K562 (cell line): ENCODE results near the gene BEND6. TPM values are rescaled to one million over a fixed set of nuclear protein-coding genes. Genes with fewer than 3 reads are reported as not detected.
A peak's percentile ranks its signal among the peaks of the same experiment; 100 is the strongest.
"Not testable (repeated sequence)": the region's sequence is repeated elsewhere in the genome, so short reads cannot be mapped to it uniquely, and the experiment has no call there.

Experiments used
- ATAC-seq: fragments of 200-7000 bp; cut with Tn5 transposase; 3 replicates; pipeline ENCODE4 v1.9.1; 2020; ENCODE audit warnings: moderate library complexity
- BruUV-seq: library from RNA; stranded (reverse); fragments of 400-500 nt; replicated peaks from 2 replicates; lab custom pipeline; 2021; lab: Mats Ljungman, UMichigan
- CTCF ChIA-PET: fragments of 300-600 bp; formaldehyde crosslinking; extraction: SDS; loops from one replicate; lab custom pipeline; 2021; ENCODE audit warnings: low intra/inter-chr PET ratio; lab: Yijun Ruan, JAX
- POLR2A ChIA-PET: fragments of 300-600, 350-650 bp; sonication (Branson Sonifier 250); formaldehyde crosslinking; extraction: SDS; loops from one replicate; lab custom pipeline; 2021; ENCODE audit warnings: antibody characterized with exemption, inconsistent platforms; lab: Yijun Ruan, JAX
- DNase-seq, 4 experiments: peaks; one replicate each; pipeline versions ENCODE4 v3.0.0 to v3.0.0-alpha.2; 2011 to 2018; ENCODE audit warnings: low spot score in 3 of 4, mixed read lengths in 3 of 4; ENCODE audit errors: extremely low read depth in 1 of 4
- FAIRE-seq: peaks from 2 replicates; lab custom pipeline; 2011; peaks lifted over from hg19 to GRCh38; lab: Jason Lieb, UNC
- H2AFZ ChIP-seq: 2 replicates; pipeline ENCODE4 v1.6.0; 2011; ENCODE audit warnings: low read depth, low read length, control low read depth, inconsistent platforms
- H3K27ac ChIP-seq: fragments of 200-600 bp; 3 replicates; pipeline ENCODE4 v1.8.0; 2011; ENCODE audit warnings: low read depth, mild to moderate bottlenecking, control low read depth, inconsistent platforms, low read length, moderate library complexity, mixed read lengths; ENCODE audit errors: extremely low read depth
- H3K27me3 ChIP-seq, 2 experiments: fragments of 300-600 bp in 1 of 2; 2 replicates in 1 of 2; 3 replicates in 1 of 2; pipeline versions ENCODE4 v1.6.0 to v1.8.0; 2011; ENCODE audit warnings: inconsistent platforms in 2 of 2, low read length in 2 of 2, mild to moderate bottlenecking in 1 of 2, mixed read lengths in 1 of 2, moderate library complexity in 1 of 2; ENCODE audit not compliant: control insufficient read depth in 2 of 2, insufficient read depth in 2 of 2
- H3K36me3 ChIP-seq: fragments of 300-600 bp; 3 replicates; pipeline ENCODE4 v1.8.0; 2011; ENCODE audit warnings: mild to moderate bottlenecking, low read length, inconsistent platforms; ENCODE audit not compliant: control insufficient read depth, insufficient read depth
- H3K4me1 ChIP-seq, 2 experiments: fragments of 200-600 bp in 1 of 2; replicated peaks in 1 of 2; 2 replicates in 1 of 2; 3 replicates in 1 of 2; pipeline versions ENCODE4 v1.5.1 to v1.8.0; 2011; ENCODE audit warnings: inconsistent platforms in 2 of 2, low read length in 2 of 2, mild to moderate bottlenecking in 1 of 2, mixed read lengths in 1 of 2, moderate library complexity in 1 of 2; ENCODE audit not compliant: control insufficient read depth in 2 of 2, insufficient read depth in 2 of 2
- H3K4me2 ChIP-seq: 2 replicates; pipeline ENCODE4 v1.6.1; 2011; ENCODE audit warnings: low read length, control low read depth, inconsistent platforms, mixed read lengths; ENCODE audit not compliant: insufficient read depth
- H3K4me3 ChIP-seq: fragments of 200-600 bp; sonication (generic), shearing (Covaris generic); 2 replicates; pipeline ENCODE4 v1.5.1; 2016; ENCODE audit warnings: control low read depth, inconsistent platforms
- H3K79me2 ChIP-seq: fragments of 200-600 bp; 3 replicates; pipeline ENCODE4 v1.8.0; 2011; ENCODE audit warnings: low read length, inconsistent platforms; ENCODE audit not compliant: control insufficient read depth, insufficient read depth
- H3K9ac ChIP-seq, 2 experiments: 2 replicates each; pipeline versions ENCODE4 v1.6.0 to v1.6.1; 2011; ENCODE audit warnings: low read depth in 2 of 2, low read length in 2 of 2, control low read depth in 1 of 2, inconsistent platforms in 1 of 2, mild to moderate bottlenecking in 1 of 2, mixed read lengths in 1 of 2; ENCODE audit not compliant: insufficient read depth in 1 of 2
- H3K9me1 ChIP-seq: one replicate; pipeline ENCODE4 v1.6.0; 2011; ENCODE audit warnings: inconsistent platforms, mild to moderate bottlenecking, low read length, moderate library complexity; ENCODE audit not compliant: control insufficient read depth, insufficient read depth
- H3K9me3 ChIP-seq: replicated peaks from 2 replicates; pipeline ENCODE4 v1.5.1; 2011; ENCODE audit warnings: low read depth, low read length, inconsistent platforms; ENCODE audit not compliant: control insufficient read depth, insufficient read depth
- H4K20me1 ChIP-seq: replicated peaks from 2 replicates; pipeline ENCODE4 v1.6.1; 2011; ENCODE audit warnings: low read length, inconsistent platforms, mixed read lengths; ENCODE audit not compliant: control insufficient read depth, insufficient read depth
- ATF1 ChIP-seq, 2 experiments: fragments of 450-650 bp in 1 of 2; IDR thresholded peaks; 2 replicates each; pipeline ENCODE4 v1.6.1; 2016; ENCODE audit warnings: missing compliant biosample characterization in 1 of 2, missing genetic modification characterization in 1 of 2
- CREM ChIP-seq: IDR thresholded peaks from 2 replicates; pipeline ENCODE4 v1.6.1; 2014; ENCODE audit warnings: antibody characterized with exemption, low read depth
- CTBP1 ChIP-seq: fragments of 450-650 bp; IDR thresholded peaks from 2 replicates; pipeline ENCODE4 v1.6.1; 2016; ENCODE audit warnings: borderline replicate concordance
- E2F4 ChIP-seq: sonication (generic); formaldehyde crosslinking; IDR thresholded peaks from 2 replicates; pipeline ENCODE4 v1.8.0; 2022; ENCODE audit warnings: mild to moderate bottlenecking, low read depth, missing genetic modification reagents
- ETV6 ChIP-seq, 3 experiments: fragments of 150-350 bp in 1 of 3; sonication (generic) in 1 of 3; formaldehyde crosslinking in 1 of 3; IDR thresholded peaks; 2 replicates each; pipeline versions ENCODE4 v1.6.1 to v1.8.0; 2014 to 2022; ENCODE audit warnings: borderline replicate concordance in 2 of 3, low read depth in 2 of 3, antibody characterized with exemption in 1 of 3, low read length in 1 of 3, mild to moderate bottlenecking in 1 of 3, missing genetic modification reagents in 1 of 3
- GATAD2A ChIP-seq: fragments of 450-650 bp; IDR thresholded peaks from 2 replicates; pipeline ENCODE4 v1.6.1; 2017
- GATAD2B ChIP-seq: fragments of 450-650 bp; IDR thresholded peaks from 2 replicates; pipeline ENCODE4 v1.6.1; 2017; ENCODE audit warnings: mild to moderate bottlenecking, borderline replicate concordance
- GTF2E2 ChIP-seq: fragments of 200-800 bp; sonication (Bioruptor generic); IDR thresholded peaks from 2 replicates; pipeline ENCODE4 v1.6.1; 2016; ENCODE audit warnings: missing genetic modification characterization, missing compliant biosample characterization
- NR3C1 ChIP-seq: sonication (generic); formaldehyde crosslinking; IDR thresholded peaks from 2 replicates; pipeline ENCODE4 v1.8.1; 2022; ENCODE audit warnings: missing genetic modification reagents
- RCOR1 ChIP-seq, 2 experiments: IDR thresholded peaks; 2 replicates each; pipeline ENCODE4 v1.6.1; 2012; ENCODE audit warnings: low read depth in 2 of 2, low read length in 2 of 2, borderline replicate concordance in 1 of 2, improper control_type of control experiment in 1 of 2
- RHOXF2B ChIP-seq: fragments of 250-450 bp; sonication (Bioruptor Pico); conservative IDR thresholded peaks from 2 replicates; pipeline ENCODE4 v1.5.1; 2021
- RNF2 ChIP-seq: sonication (generic); IDR thresholded peaks from 2 replicates; pipeline ENCODE4 v1.6.1; 2016
- SAFB ChIP-seq: fragments of 200-400 bp; formaldehyde crosslinking; IDR thresholded peaks from 2 replicates; pipeline ENCODE4 v1.6.1; 2017; ENCODE audit warnings: low read depth, low read length, borderline replicate concordance
- YY1 ChIP-seq, 3 experiments: IDR thresholded peaks; 2 replicates each; pipeline ENCODE4 v1.6.1; 2011; ENCODE audit warnings: low read length in 2 of 3, mild to moderate bottlenecking in 2 of 3, moderate library complexity in 2 of 3, borderline replicate concordance in 1 of 3, control low read depth in 1 of 3, low read depth in 1 of 3; ENCODE audit not compliant: insufficient read depth in 3 of 3, insufficient replicate concordance in 2 of 3, control insufficient read depth in 1 of 3, insufficient read length in 1 of 3; ENCODE audit errors: extremely low read depth in 1 of 3
- ZBTB5 ChIP-seq: fragments of 450-650 bp; IDR thresholded peaks from 2 replicates; pipeline ENCODE4 v1.6.1; 2017; ENCODE audit warnings: antibody characterized with exemption
- ZNF197 ChIP-seq: fragments of 200-800 bp; sonication (Bioruptor generic); IDR thresholded peaks from 2 replicates; pipeline ENCODE4 v1.6.1; 2016; ENCODE audit warnings: low read depth, missing genetic modification characterization, missing compliant biosample characterization
- ZNF583 ChIP-seq: fragments of 250-450 bp; sonication (Bioruptor Pico); IDR thresholded peaks from 2 replicates; pipeline ENCODE4 v1.4.0; 2020
- WGBS: fragments of 100-300 bp; shearing (Covaris generic); methylation state at CpG from one replicate; pipeline ENCODE4 v1.1.6; 2016; ENCODE audit warnings: low coverage, mixed read lengths; ENCODE audit not compliant: insufficient coverage; ENCODE audit errors: missing lambda C conversion rate; 5-methylcytosine and 5-hydroxymethylcytosine counted together
- in situ Hi-C: fragments of 300-500 bp; cut with MboI; formaldehyde crosslinking; loops from 4 replicates; pipeline ENCODE4 v1.15.0; 2018; ENCODE audit warnings: inconsistent platforms, mixed read lengths
- intact Hi-C: fragments of 100-400 bp; cut with micrococcal nuclease; formaldehyde crosslinking; loops from 2 replicates; pipeline ENCODE4 v1.14.2; 2022
- polyA plus RNA-seq, 8 experiments: library from polyadenylated mRNA; depleted of rRNA in 4 of 8; stranded (reverse) in 5 of 8; unstranded in 3 of 8; fragments of >200 nt; fragmentation: Nextera tagmentation in 2 of 8; fragmentation: Illumina TruSeq in 1 of 8; extraction: Ambion mirVana in 2 of 8; extraction: Trizol in 1 of 8; gene quantifications; 2 replicates each; pipeline versions ENCODE4 v1.2.1 to v1.2.3, GENCODE V29; 2011 to 2014; ENCODE audit warnings: inconsistent platforms in 1 of 8, missing spikeins in 1 of 8
- total RNA-seq, 7 experiments: library from RNA; depleted of rRNA in 6 of 7; stranded (reverse); fragments of >200 nt in 6 of 7; fragmentation: Illumina TruSeq in 2 of 7; extraction: Trizol in 2 of 7; gene quantifications; 2 replicates each; pipeline versions ENCODE4 v1.2.1 to v1.2.3, GENCODE V29; 2011 to 2021; ENCODE audit warnings: low replicate concordance in 1 of 7

The BEND6 gene
- total and polyA plus RNA-seq, 9 of the 15 experiments (the other 6 are each of a cell fraction or from before 2014, with no cell fraction given) = 0.37 to 4.0 (median 1.1) TPM

GRCh38 chr6:57046332-57047256 is 91.7 kb downstream of the BEND6 start, which contains the start of gene KIAA1586:
Gene KIAA1586 (plus strand): TSS chr6:57046693. CDS start chr6:57046756, 63 bp downstream.
- peak within 1 kb of the TSS; percentile 87 for H3K27ac ChIP-seq
- H2AFZ ChIP-seq = peak within 1 kb of the TSS; percentile 67
- H3K4me3 ChIP-seq = peak within 1 kb of the TSS; percentile 44
- CTCF ChIA-PET; H3K27me3 ChIP-seq; H3K9me3 ChIP-seq; BruUV-seq; in situ Hi-C loops; H3K9me1 ChIP-seq; H4K20me1 ChIP-seq; TF ChIP-seq ETV6 (CRISPR knock-in tag; IDR thresholded peaks at IDR 0.05; ENCODE audit: borderline replicate concordance); ATF1 (CRISPR knock-in tag; IDR thresholded peaks at IDR 0.05): not testable (repeated sequence)
- ATAC-seq = peak; percentile 93
- peaks cover 33% of the 10 kb centered on the region for H3K36me3 ChIP-seq
- WGBS = under 1% methylated on average over 23 of the region's 78 CpGs
- intact Hi-C loops = loop anchor here (5.0 kb wide), 1 partner anchor 126 kb away; the partner anchor contains the start of gene BAG2
- POLR2A ChIA-PET = interaction anchor here (0.6 to 1.5 kb wide), 7 partner anchors 8 to 175 kb away, joined by 3 to 5 read pairs (median 3); partner anchors contain the start of gene BEND6
- H3K4me2 ChIP-seq = peak within 1 kb of the TSS; percentile 71
- FAIRE-seq = peak; percentile 99
- peaks cover 45% of the 10 kb centered on the region for H3K79me2 ChIP-seq
- H3K9ac ChIP-seq = peak within 1 kb of the TSS; percentile 79 to 90
- peak; percentile 83 to 95 (median 86) for DNase-seq
- H3K4me1 ChIP-seq = peaks cover 6 to 10% of the 10 kb centered on the region in 2 experiments; a peak in 4 of 5 replicates
- TF ChIP-seq E2F4 (peak; percentile 78), RNF2 (peak; percentile 70; the same call in 1 of the 2 replicates), CTBP1 (peak; percentile 80), YY1 (IDR thresholded peaks at IDR 0.05; ENCODE audit: borderline replicate concordance in 1 of 3, control insufficient read depth in 1 of 3, extremely low read depth in 1 of 3, insufficient read depth in 3 of 3, insufficient read length in 1 of 3, insufficient replicate concordance in 2 of 3, low read depth in 1 of 3, low read length in 2 of 3) (peak in 2 of 3 experiments; percentile 71 to 84), ZNF197 (CRISPR knock-in tag) (peak; percentile 46; the same call in 1 of the 2 replicates), ETV6 (IDR thresholded peaks at IDR 0.05; ENCODE audit: borderline replicate concordance in 1 of 2, low read depth in 2 of 2, low read length in 1 of 2) (0 out of 4 replicates have a peak, but pooled peaks of 1 of the 2 experiments have one; percentile 37), ATF1 (tag; IDR thresholded peaks at IDR 0.05) (peak; percentile 74), GATAD2B (peak; percentile 86), NR3C1 (CRISPR knock-in tag) (0 out of 2 replicates have a peak, but pooled peaks have one; percentile 29), RCOR1 (IDR thresholded peaks at IDR 0.05; ENCODE audit: borderline replicate concordance in 1 of 2, low read depth in 2 of 2, low read length in 2 of 2) (peak in 1 of 2 experiments; percentile 71; a peak in 2 of 4 replicates), ZBTB5 (peak; percentile 88), GTF2E2 (tag) (peak; percentile 65; the same call in 1 of the 2 replicates), ZNF583 (0 out of 2 replicates have a peak, but pooled peaks have one; percentile 25), GATAD2A (peak; percentile 78), SAFB (peak; percentile 98), CREM (peak; percentile 73), RHOXF2B (CRISPR knock-in tag) (0 out of 2 replicates have a peak, but pooled peaks have one; percentile 53)
